NCI-H187 treated with DMSO at 0.1 percent for 48 hours (cell line): ENCODE results near the gene IL15.
"Not testable (repeated sequence)": the region's sequence is repeated elsewhere in the genome, so short reads cannot be mapped to it uniquely, and the experiment has no call there.

Experiments used
- DNase-seq: peaks from one replicate; lab custom pipeline; 2025; lab: John Stamatoyannopoulos, UW

Gene IL15, protein sequence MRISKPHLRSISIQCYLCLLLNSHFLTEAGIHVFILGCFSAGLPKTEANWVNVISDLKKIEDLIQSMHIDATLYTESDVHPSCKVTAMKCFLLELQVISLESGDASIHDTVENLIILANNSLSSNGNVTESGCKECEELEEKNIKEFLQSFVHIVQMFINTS

DNA sequence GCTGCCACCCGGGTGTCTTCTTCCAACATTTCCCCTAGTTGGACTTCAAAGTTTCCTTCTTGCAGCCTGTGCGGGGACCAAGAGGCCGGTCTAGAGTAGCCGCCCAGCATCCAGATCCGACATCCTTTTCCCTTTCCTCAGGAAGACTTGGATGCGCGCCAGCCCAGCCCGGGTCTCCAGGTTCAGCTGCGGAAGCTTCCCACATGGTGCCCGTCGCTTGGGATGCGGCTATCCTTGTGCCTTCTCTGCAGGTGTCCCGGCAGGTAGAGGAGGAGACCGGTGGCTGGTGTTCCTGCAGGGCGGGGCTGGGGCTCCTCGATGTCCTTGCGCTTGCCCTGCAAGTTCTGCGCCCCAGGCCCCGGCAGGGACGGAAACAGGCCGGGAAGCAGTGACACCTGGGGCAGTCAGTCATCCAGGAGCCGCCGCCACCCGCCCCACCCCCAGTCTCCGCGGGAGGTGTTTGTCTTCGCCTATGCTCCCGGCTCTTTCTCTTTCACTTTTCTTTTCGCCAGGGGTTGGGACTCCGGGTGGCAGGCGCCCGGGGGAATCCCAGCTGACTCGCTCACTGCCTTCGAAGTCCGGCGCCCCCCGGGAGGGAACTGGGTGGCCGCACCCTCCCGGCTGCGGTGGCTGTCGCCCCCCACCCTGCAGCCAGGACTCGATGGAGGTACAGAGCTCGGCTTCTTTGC, at the start of gene IL15:
Gene IL15, plus strand, starts transcription at position 502 of the 689 bp plus-strand sequence. CDS start 82,882 bp downstream, outside the sequence.
- DNase-seq, result no peak

GRCh38 chr4:141587897-141588296, 48.5 kb upstream of the IL15 start:
- DNase-seq, result no peak

- DNase-seq, result no peak
Observed at GRCh38 chr4:141595531-141595930, 40.9 kb upstream of the IL15 start.

DNA sequence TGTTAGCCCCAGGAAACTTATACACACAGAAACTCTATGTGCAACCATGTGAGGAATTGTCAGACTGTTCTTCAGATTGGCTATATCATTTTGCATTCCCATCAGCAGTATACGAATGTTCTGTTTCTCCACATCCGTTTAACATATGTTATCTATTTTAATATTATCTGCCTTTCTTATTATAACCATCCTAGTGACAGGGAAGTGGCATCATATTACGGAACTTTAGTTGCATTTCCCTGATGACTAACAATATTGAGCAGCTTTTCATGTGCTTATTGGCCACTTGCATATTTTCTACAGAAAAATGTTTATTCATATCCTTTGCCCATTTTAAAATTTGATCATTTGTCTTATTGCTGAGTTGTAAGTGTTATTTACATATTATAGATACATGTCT, 36.5 kb upstream of the IL15 start:
- DNase-seq, result no peak

DNA sequence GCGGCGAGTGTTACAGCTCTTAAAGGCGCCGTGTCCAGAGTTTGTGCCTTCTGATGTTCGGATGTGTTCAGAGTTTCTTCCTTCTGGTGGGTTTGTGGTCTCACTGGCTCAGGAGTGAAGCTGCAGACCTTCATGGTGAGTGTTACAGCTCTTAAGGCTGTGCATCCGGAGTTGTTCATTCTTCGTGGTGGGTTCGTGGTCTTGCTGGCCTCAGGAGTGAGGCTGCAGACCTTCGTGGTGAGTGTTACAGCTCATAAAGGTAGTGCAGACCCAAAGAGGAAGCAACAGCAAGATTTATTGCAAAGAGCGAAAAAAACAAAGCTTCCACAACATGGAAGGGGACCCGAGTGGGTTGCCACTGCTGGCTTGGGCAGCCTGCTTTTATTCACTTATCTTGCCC, 31.7 kb upstream of the IL15 start:
- DNase-seq, result not testable (repeated sequence)

DNA sequence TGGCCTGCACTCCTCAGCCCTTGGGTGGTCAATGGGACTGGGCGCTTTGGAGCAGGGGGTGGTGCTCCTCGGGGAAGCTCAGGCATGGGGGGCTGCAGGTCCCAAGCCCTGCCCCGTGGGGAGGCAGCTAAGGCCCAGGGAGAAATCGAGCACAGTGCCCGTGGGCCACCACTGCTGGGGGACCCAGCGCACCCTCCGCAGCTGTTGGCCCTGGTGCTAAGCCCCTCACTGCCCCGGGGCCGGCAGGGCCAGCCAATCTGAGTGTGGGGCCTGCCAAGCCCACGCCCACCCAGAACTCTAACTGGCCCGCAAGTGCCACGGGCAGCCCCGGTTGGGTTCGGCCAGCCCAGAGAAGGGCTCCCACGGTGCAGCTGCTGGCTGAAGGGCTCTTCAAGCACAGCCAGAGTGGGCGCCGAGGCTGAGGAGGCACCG, 30.9 kb upstream of the IL15 start:
- DNase-seq, result no peak

GRCh38 chr4:141609243-141609642, 27.1 kb upstream of the IL15 start:
- no peak for DNase-seq

- no peak for DNase-seq
Observed at GRCh38 chr4:141610365-141610764, 26.0 kb upstream of the IL15 start.

GRCh38 chr4:141614878-141615586, 21.4 kb upstream of the IL15 start:
- DNase-seq, result no peak

DNA sequence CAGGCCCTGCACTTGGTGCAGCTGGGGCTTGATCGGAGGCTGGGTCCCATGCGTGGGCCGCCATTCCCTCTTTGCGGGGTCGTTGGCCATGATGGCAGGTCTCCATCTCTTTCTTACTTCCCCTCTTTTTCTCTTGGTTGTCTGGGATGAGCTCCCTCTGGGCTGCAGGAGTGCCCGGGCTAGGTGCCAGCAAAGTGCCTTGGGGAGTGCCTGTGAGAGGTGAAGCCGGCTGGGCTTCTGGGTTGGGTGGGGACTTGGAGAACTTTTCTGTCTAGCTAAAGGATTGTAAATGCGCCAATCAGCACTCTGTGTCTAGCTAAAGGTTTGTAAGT, 20.8 kb upstream of the IL15 start:
- DNase-seq, result not testable (repeated sequence)

DNA sequence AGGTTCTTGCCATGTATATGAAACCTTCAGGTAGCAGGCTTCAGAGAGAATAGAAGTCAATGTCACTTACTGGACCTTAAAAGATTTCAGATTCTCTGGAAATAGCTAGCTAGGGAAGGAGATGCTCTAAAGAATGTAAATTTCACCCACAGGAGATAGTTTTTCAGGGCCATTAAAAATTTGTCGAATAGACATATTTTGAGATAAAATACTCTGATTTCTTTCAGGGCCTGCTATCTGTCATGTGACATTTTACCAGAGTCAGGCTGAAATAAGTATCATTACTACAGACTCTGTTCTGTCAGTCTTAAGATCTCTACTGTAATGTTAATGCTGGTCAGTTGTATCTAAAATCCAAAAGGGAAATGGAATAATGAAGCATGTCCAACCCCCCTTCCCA, 15.7 kb upstream of the IL15 start:
- no peak for DNase-seq

GRCh38 chr4:141625023-141625422, 11.4 kb upstream of the IL15 start:
- DNase-seq, result no peak

DNA sequence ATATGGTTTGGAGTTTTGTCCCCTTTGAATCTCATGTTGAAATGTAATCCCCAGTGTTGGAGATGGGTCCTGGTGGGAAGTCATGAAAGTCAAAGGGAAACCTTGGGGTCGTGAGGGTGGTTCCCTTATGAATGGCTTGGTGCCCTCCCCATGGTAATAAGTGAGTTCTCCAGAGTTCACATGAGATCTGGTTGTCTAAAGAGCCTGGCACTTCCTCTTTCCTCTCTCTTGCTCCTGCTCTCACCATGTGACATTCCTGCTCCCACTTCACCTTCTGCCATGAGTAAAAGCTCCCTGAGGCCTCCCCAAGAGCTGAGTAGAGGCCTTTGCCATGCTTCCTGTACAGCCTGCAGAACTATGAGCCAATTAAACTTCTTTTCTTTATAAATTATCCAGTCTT, 5.5 kb upstream of the IL15 start:
- DNase-seq, result no peak

GRCh38 chr4:141635736-141636081, 674 bp upstream of the IL15 start:
- no peak for DNase-seq

DNA sequence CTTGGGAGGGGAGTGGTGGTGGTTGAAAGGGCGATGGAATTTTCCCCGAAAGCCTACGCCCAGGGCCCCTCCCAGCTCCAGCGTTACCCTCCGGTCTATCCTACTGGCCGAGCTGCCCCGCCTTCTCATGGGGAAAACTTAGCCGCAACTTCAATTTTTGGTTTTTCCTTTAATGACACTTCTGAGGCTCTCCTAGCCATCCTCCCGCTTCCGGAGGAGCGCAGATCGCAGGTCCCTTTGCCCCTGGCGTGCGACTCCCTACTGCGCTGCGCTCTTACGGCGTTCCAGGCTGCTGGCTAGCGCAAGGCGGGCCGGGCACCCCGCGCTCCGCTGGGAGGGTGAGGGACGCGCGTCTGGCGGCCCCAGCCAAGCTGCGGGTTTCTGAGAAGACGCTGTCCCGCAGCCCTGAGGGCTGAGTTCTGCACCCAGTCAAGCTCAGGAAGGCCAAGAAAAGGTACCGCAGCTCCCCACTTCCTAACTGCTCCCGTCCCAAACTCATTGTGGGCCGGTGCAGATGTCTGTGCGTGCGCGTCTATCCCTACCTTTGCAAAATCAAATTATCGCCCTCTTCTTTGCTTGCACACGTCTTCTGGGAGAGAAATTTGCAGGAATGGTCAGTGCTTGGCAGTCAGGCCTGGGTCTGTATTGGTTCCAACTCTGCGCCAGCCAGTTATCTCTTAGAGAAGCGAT, 533 bp downstream of the IL15 start:
- no peak for DNase-seq

DNA sequence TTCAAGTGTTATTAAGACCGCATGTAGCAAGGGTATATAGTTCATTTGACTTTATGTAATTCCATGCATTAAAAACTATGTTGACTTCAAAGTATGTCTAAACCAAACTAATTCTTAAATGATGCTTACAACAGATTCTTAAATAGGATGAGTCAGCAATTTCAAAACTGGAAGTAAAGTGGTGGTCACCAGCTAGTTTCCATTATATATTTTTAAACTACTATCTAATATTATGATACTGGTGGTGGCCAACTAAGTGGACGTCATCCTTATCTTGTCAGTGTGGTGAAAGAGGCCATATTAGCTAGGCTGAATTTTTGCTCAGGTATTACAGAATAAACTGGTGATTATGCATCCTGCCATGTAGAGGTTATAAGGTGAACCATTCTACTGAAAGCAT, 1.2 kb downstream of the IL15 start:
- DNase-seq, result no peak

DNA sequence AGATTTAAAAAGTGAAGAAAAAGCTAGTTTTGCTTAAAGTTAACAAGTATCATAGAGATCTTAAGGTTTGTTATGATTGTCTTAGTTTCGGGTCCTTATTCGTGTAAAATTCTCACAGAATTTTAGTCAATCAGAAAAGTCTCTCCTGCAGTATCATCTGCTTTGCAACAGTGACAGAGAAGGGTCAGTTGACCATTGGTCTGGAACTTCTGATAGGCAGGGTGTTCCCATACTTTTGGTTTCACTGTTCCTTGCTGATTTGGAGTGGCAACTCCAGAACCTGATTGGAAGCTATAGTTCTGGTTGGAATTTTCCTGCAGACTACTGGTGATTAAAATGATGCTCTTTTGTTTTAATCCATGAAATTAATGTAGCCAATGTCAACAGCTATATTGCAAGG, 1.8 kb downstream of the IL15 start:
- no peak for DNase-seq

DNA sequence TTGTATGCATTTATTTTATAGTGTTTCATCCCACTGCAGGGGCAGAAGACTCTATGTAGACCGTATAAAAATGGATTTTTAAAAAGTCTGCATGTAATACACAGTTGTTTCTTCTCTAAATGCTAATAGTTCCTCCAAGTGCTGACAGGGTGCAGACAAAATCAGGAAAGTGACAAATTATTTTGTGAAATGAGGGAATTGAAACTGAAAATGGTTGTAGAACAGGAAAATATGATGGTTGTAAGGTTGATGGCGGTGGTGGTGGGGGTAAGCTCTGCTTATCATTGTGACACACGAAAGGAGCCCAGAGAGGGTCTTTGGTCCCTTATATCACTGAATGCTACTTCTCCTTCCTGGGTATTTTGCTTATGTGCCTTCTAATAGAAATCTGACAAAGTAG, 4.3 kb downstream of the IL15 start:
- DNase-seq, result no peak

- no peak for DNase-seq
Observed at GRCh38 chr4:141642063-141642462, 5.7 kb downstream of the IL15 start.

DNA sequence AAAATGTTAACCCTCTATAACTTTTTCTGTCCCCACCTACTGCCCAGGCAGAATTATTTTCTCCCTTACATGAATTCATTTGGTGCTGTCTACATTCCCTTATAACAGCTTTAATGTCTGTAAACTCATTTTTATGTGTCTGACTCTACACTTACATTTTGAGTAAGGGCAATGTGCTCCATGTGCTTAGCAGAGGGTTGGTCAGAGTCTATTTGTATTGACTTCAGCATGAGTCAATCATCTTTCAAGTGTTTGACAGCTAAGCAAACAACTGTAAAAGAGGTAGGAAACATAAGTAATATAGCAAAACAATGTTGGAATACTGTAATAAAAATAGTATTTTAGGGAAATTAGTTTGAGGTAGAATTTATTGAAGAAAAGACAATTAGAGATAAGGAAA, 6.3 kb downstream of the IL15 start:
- no peak for DNase-seq

- DNase-seq, result no peak
Observed at GRCh38 chr4:141643557-141643956, 7.2 kb downstream of the IL15 start.

- DNase-seq, result no peak
Observed at GRCh38 chr4:141645611-141646340, 9.4 kb downstream of the IL15 start.
